HepG2 (cell line): ENCODE data around the gene SP3. TPM values are rescaled to one million over a fixed set of nuclear protein-coding genes. Genes with fewer than 3 reads are reported as not detected.

ENCODE experiments used
- ADNP ChIP-seq: sonication (generic); formaldehyde crosslinking; IDR thresholded peaks from 2 replicates; pipeline ENCODE4 v1.4.0; 2020; ENCODE audit warnings: missing genetic modification reagents
- AKAP8 ChIP-seq: sonication (generic); formaldehyde crosslinking; IDR thresholded peaks from 2 replicates; pipeline ENCODE4 v1.5.1; 2020; ENCODE audit warnings: mild to moderate bottlenecking, missing genetic modification reagents
- CREB3 ChIP-seq: sonication (generic); formaldehyde crosslinking; IDR thresholded peaks from 2 replicates; pipeline ENCODE4 v1.5.0; 2020; ENCODE audit warnings: missing genetic modification reagents
- FIP1L1 ChIP-seq: fragments of 200-400 bp; formaldehyde crosslinking; IDR thresholded peaks from 2 replicates; pipeline ENCODE4 v1.6.1; 2018; ENCODE audit warnings: low read depth, mild to moderate bottlenecking, low read length, moderate library complexity, borderline replicate concordance; ENCODE audit not compliant: insufficient read depth
- MIER3 ChIP-seq: IDR thresholded peaks from 2 replicates; pipeline ENCODE4 v1.6.1; 2016; ENCODE audit warnings: missing compliant biosample characterization, borderline replicate concordance
- MLX ChIP-seq: IDR thresholded peaks from 2 replicates; pipeline ENCODE4 v1.6.1; 2016
- NFYC ChIP-seq: IDR thresholded peaks from 2 replicates; pipeline ENCODE4 v1.6.1; 2016; ENCODE audit warnings: missing genetic modification reagents, missing compliant biosample characterization
- RARG ChIP-seq: sonication (generic); formaldehyde crosslinking; IDR thresholded peaks from 2 replicates; pipeline ENCODE4 v1.4.0; 2020; ENCODE audit warnings: low read depth, mild to moderate bottlenecking, missing genetic modification reagents
- TFDP2 ChIP-seq: sonication (generic); formaldehyde crosslinking; IDR thresholded peaks from 2 replicates; pipeline ENCODE4 v1.4.0; 2020; ENCODE audit warnings: missing genetic modification reagents
- ZIK1 ChIP-seq: sonication (generic); formaldehyde crosslinking; IDR thresholded peaks from 2 replicates; pipeline ENCODE4 v1.5.0; 2020; ENCODE audit warnings: mild to moderate bottlenecking, low read depth, missing genetic modification reagents, borderline replicate concordance
- ZNF326 ChIP-seq: sonication (generic); formaldehyde crosslinking; IDR thresholded peaks from 2 replicates; pipeline ENCODE4 v1.4.0; 2020; ENCODE audit warnings: missing genetic modification reagents, borderline replicate concordance
- ZNF329 ChIP-seq: sonication (generic); formaldehyde crosslinking; IDR thresholded peaks from 2 replicates; pipeline ENCODE4 v1.9.0; 2021; ENCODE audit warnings: low read depth, mild to moderate bottlenecking, missing genetic modification reagents
- ZNF33A ChIP-seq: sonication (generic); formaldehyde crosslinking; IDR thresholded peaks from 2 replicates; pipeline ENCODE4 v1.5.1; 2020; ENCODE audit warnings: missing genetic modification reagents, mild to moderate bottlenecking, moderate library complexity, borderline replicate concordance
- ZNF432 ChIP-seq: sonication (generic); formaldehyde crosslinking; IDR thresholded peaks from 2 replicates; pipeline ENCODE4 v1.5.0; 2020; ENCODE audit warnings: missing genetic modification reagents, mild to moderate bottlenecking, borderline replicate concordance
- ZNF512 ChIP-seq: sonication (generic); formaldehyde crosslinking; IDR thresholded peaks from 2 replicates; pipeline ENCODE4 v1.4.0; 2020; ENCODE audit warnings: mild to moderate bottlenecking, missing genetic modification reagents
- ZNF609 ChIP-seq: sonication (generic); formaldehyde crosslinking; IDR thresholded peaks from 2 replicates; pipeline ENCODE4 v1.4.0; 2020; ENCODE audit warnings: mild to moderate bottlenecking, missing genetic modification reagents, borderline replicate concordance
- polyA plus RNA-seq, 8 experiments: library from polyadenylated mRNA; depleted of rRNA in 3 of 8; stranded (reverse) in 7 of 8; unstranded in 1 of 8; fragments of >200 nt; fragmentation: Illumina TruSeq in 4 of 8; extraction: Trizol in 4 of 8; gene quantifications; 2 replicates each; pipeline versions ENCODE4 v1.2.1 to v1.2.3, GENCODE V29; 2011 to 2016; ENCODE audit warnings: low read depth in 4 of 8, missing spikeins in 1 of 8, mixed read lengths in 1 of 8; ENCODE audit not compliant: insufficient read depth in 1 of 8
- total RNA-seq, 5 experiments: library from RNA; depleted of rRNA; stranded (reverse); fragments of >200 nt; fragmentation: Illumina TruSeq; extraction: Trizol; gene quantifications; 2 replicates each; pipeline ENCODE4 v1.2.3, GENCODE V29; 2016; ENCODE audit warnings: low read depth in 1 of 5

The SP3 gene
- total and polyA plus RNA-seq, 2 of the 13 experiments (the other 11 are each of a cell fraction or from before 2014, with no cell fraction given): 57.3 to 132 TPM

- peak; percentile 61; the same call in 1 of the 2 replicates for TF ChIP-seq ZIK1 (CRISPR knock-in tag)
- no peak for TF ChIP-seq ADNP (CRISPR knock-in tag)
- no peak; the same call in 1 of the 2 replicates for TF ChIP-seq MLX (CRISPR knock-in tag)
- TF ChIP-seq ZNF432 (CRISPR knock-in tag): no peak
- TF ChIP-seq ZNF329 (CRISPR knock-in tag): 0 out of 2 replicates have a peak, but pooled peaks have one; percentile 61
- peak; percentile 88 for TF ChIP-seq ZNF609 (CRISPR knock-in tag)
- TF ChIP-seq ZNF512 (CRISPR knock-in tag): no peak
- TF ChIP-seq ZNF326 (CRISPR knock-in tag): no peak
- no peak for TF ChIP-seq ZNF33A
- TF ChIP-seq FIP1L1: no peak
- TF ChIP-seq MIER3: peak; percentile 32; the same call in 1 of the 2 replicates
- 0 out of 2 replicates have a peak, but pooled peaks have one; percentile 61 for TF ChIP-seq RARG (CRISPR knock-in tag)
- TF ChIP-seq CREB3 (CRISPR knock-in tag): no peak
- peak; percentile 76 for TF ChIP-seq AKAP8 (CRISPR knock-in tag)
- peak; percentile 97 for TF ChIP-seq NFYC (CRISPR knock-in tag)
- no peak; the same call in 1 of the 2 replicates for TF ChIP-seq TFDP2 (CRISPR knock-in tag)
Measured at GRCh38 chr2:173965372-173966025, at the start of gene SP3 (continued).
